Measurements from ENCODE around the gene CIRBP.
"Not testable (repeated sequence)": the region's sequence is repeated elsewhere in the genome, so short reads cannot be mapped to it uniquely, and the experiment has no call there.

The CIRBP gene

DNA sequence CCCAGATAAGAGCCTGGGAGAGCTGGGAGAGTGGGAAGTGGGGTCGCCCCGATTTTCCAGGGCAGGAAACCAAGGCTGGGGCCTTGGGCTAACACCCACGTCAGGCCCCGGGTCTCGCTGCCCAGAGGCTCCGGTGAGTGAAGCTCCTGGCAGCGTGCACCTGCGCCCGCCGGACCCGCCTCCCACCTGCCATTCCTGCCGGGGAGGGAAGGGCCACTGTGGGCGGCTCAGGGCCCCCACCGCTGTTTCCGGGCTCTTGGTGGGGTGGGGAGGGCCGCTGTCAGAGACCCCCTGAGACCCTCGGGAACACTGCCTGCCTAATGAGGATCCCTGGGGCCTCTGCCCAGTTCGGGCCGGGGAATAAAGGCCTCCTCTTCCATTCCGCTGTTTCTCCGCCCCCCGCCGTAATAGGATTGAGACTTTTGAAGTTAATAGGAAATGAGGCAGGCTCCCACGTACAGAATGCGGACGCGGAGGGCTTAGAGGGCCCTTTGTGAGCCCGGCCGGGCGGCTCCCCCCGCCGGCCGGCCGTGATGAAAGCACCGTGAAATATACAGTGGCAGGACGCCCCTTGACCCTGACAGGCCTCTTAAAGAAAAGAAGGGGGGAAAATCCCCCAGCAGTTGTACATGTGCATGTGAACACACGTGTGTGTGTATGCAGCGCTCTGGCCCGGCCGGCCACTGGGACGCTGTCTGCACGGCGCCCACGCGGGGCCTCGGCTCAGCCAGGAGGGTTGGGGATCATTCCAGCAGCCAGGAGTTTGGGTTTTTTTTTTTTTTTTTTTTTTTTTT is 49.7 kb downstream of the CIRBP start:
- no peak overlapping the region for H3K4me3 ChIP-seq (ENCODE audit: low read depth, low read length)
- TF ChIP-seq, protein P1, sequence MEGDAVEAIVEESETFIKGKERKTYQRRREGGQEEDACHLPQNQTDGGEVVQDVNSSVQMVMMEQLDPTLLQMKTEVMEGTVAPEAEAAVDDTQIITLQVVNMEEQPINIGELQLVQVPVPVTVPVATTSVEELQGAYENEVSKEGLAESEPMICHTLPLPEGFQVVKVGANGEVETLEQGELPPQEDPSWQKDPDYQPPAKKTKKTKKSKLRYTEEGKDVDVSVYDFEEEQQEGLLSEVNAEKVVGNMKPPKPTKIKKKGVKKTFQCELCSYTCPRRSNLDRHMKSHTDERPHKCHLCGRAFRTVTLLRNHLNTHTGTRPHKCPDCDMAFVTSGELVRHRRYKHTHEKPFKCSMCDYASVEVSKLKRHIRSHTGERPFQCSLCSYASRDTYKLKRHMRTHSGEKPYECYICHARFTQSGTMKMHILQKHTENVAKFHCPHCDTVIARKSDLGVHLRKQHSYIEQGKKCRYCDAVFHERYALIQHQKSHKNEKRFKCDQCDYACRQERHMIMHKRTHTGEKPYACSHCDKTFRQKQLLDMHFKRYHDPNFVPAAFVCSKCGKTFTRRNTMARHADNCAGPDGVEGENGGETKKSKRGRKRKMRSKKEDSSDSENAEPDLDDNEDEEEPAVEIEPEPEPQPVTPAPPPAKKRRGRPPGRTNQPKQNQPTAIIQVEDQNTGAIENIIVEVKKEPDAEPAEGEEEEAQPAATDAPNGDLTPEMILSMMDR (IDR thresholded peaks at IDR 0.05; ENCODE audit: borderline replicate concordance, insufficient read depth, low read depth, low read length): no peak

DNA sequence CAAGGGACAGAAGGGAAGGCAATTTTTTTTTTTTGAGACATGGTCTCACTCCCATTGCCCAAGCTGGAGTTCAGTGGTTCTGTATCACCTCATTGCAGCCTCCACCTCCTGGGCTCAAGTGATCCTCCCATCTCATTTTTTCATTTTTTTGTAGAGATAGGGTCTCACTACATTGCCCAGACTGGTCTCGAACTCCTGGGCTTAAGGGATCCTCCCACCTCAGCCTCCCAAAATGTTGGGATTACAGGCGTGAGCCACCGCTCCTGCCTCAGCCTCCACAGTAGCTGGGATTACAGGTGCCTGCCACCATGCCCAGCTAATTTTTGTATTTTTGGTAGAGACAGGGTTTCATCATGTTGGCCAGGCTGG is 51.1 kb downstream of the CIRBP start:
- not testable (repeated sequence) for H3K4me3 ChIP-seq (ENCODE audit: low read depth, low read length)

DNA sequence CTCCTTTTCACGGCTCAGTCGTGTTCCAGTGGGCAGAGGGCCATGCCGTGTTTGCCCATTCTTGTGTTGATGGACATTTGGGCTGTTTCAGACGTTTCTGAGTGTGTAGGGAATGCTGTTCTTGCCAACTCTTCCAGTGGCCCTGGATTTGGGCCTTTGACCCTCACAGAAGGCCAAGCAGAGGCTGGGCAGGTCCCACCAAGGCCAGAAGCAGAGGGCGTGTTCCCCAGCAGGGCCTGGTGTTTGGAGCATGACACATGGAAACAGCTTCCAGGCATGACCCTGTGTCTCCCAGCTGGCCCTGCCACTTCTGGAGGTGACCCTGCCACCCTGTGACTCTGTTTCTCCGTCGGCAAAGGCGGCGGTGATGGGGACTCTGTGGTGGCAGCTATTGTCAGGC is 52.4 kb downstream of the CIRBP start:
- H3K4me3 ChIP-seq (ENCODE audit: low read depth, low read length): no peak overlapping the region
- TF ChIP-seq, protein P1 (IDR thresholded peaks at IDR 0.05; ENCODE audit: borderline replicate concordance, insufficient read depth, low read depth, low read length): no peak

DNA sequence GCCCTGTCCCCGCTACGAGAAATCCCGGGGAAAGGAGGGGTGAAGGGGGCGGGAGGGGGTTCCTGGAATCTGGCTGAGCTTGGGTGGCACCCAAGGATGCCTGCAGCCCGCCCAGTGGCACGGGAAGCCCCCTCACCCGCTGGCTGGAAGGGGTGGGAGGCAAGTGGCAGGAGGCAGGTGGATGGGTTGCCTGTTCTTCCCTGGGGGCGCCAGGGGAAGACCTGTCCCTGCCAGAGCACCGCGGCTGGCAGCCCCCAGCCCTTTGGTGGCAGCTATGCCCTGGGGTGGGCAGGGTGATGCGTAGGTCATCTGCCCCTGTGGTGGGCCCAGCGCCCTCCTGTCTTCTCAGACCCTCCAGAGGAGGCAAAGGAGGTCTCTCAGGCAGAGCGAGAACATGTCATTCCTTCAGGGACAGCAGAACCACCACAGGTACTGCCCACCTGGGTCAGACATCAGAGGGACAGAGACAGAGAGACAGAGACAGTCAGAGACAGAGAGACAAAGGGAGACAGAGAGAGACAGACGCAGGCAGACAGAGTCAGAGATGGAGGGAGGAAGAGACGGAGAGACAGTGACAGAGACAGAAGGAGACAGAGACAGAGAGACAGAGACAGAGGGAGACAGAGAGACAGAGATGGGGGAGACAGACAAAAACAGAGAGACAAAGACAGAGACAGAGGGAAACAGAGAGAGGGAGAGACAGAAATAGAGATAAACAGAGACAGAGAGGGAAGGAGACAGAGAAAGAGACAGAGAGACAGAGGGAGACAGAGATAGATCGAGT is 53.3 kb downstream of the CIRBP start:
- H3K4me3 ChIP-seq (ENCODE audit: low read depth, low read length): no peak overlapping the region
- TF ChIP-seq, protein P1 (IDR thresholded peaks at IDR 0.05; ENCODE audit: borderline replicate concordance, insufficient read depth, low read depth, low read length): no peak

DNA sequence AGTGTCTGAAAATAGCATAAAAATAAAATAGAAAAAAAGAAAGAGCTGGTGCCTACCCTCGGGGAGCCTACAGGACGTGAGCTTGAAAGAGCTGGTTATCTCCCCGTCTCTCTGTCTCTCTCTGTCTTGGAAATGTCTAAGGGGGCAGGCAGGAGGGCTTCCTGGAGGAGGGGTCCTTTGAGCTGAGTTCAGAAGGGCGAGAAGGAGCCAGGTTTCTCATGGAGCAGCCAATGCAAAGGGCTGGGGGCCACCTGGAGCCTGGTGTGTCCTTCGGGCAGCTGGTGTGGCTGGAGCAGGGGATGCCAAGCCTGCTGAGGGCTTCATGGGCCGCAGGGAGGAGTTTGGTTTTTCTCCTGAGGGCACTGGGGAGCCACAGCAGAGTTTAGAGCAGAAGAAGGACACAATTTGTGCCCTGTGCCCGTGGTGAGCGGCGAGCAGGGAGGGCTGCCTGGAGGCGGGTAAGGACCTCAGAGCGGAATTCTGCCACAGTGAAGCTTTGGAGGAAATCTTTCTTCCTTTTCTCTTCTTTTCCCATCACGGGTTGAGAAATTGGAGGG is 55.2 kb downstream of the CIRBP start:
- no peak overlapping the region for H3K4me3 ChIP-seq (ENCODE audit: low read depth, low read length)
- TF ChIP-seq, protein P1 (IDR thresholded peaks at IDR 0.05; ENCODE audit: borderline replicate concordance, insufficient read depth, low read depth, low read length): no peak

All from GM12875 (cell line).